Measurements from ENCODE around the gene NOP16. TPM values are rescaled to one million over a fixed set of nuclear protein-coding genes. Genes with fewer than 3 reads are reported as not detected.

The NOP16 gene
- total RNA-seq, 4 donors from 2014 or later = 7.5 to 8.4 (median 8.2) TPM

DNA sequence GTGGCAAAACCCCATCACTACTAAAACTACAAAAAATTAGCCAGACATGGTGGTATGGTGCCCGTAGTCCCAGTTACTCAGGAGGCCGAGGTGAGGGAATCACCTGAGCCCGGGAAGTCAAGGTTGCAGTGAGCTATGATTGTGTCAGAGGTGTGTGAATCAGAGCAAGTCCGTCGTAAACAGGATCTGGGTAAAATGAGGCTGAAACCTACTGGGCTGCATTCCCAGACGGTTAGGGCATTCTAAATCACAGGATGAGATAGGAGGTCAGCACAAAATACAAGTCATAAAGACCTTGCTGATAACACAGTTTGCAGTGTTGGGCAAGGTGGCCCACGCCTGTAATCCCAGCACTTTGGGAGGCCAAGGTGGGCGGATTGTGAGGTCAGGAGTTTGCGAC is 29.9 kb upstream of the NOP16 start:
- Histone ChIP-seq H3K36me3 (no peaks in the 10 kb centered on the region), H3K27ac (peak overlapping the region in 1 of 4 donors; percentile 56)
- TF ChIP-seq, protein P1, sequence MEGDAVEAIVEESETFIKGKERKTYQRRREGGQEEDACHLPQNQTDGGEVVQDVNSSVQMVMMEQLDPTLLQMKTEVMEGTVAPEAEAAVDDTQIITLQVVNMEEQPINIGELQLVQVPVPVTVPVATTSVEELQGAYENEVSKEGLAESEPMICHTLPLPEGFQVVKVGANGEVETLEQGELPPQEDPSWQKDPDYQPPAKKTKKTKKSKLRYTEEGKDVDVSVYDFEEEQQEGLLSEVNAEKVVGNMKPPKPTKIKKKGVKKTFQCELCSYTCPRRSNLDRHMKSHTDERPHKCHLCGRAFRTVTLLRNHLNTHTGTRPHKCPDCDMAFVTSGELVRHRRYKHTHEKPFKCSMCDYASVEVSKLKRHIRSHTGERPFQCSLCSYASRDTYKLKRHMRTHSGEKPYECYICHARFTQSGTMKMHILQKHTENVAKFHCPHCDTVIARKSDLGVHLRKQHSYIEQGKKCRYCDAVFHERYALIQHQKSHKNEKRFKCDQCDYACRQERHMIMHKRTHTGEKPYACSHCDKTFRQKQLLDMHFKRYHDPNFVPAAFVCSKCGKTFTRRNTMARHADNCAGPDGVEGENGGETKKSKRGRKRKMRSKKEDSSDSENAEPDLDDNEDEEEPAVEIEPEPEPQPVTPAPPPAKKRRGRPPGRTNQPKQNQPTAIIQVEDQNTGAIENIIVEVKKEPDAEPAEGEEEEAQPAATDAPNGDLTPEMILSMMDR (IDR thresholded peaks at IDR 0.05) = no peak
- no peak for TF ChIP-seq POLR2A (IDR thresholded peaks at IDR 0.05)

GRCh38 chr5:176416965-176417364 is 28.6 kb upstream of the NOP16 start:
- Histone ChIP-seq H3K4me3 (peak overlapping the region in 3 of 4 donors; percentile 83 to 91 (median 91)), H3K4me1 (peaks cover 2 to 41% (median 10%) of the 10 kb centered on the region in 4 donors), H3K27ac (peak overlapping the region; percentile 84 to 98 (median 92)), H3K36me3 (no peaks in the 10 kb centered on the region), H3K27me3 (no peaks in the 10 kb centered on the region), H3K9me3 (no peaks in the 10 kb centered on the region)
- no peak for TF ChIP-seq POLR2A (IDR thresholded peaks at IDR 0.05)
- TF ChIP-seq, protein P1 (IDR thresholded peaks at IDR 0.05) = no peak
- DNase-seq = no peak

More for the DNA sequence above, 29.9 kb upstream of the NOP16 start:
- Histone ChIP-seq H3K9me3 (no peaks in the 10 kb centered on the region), H3K4me3 (no peak overlapping the region), H3K4me1 (peaks cover 2 to 30% (median 10%) of the 10 kb centered on the region in 4 donors), H3K27me3 (no peaks in the 10 kb centered on the region)
- peak in 1 of 3 donors; percentile 79 for DNase-seq

DNA sequence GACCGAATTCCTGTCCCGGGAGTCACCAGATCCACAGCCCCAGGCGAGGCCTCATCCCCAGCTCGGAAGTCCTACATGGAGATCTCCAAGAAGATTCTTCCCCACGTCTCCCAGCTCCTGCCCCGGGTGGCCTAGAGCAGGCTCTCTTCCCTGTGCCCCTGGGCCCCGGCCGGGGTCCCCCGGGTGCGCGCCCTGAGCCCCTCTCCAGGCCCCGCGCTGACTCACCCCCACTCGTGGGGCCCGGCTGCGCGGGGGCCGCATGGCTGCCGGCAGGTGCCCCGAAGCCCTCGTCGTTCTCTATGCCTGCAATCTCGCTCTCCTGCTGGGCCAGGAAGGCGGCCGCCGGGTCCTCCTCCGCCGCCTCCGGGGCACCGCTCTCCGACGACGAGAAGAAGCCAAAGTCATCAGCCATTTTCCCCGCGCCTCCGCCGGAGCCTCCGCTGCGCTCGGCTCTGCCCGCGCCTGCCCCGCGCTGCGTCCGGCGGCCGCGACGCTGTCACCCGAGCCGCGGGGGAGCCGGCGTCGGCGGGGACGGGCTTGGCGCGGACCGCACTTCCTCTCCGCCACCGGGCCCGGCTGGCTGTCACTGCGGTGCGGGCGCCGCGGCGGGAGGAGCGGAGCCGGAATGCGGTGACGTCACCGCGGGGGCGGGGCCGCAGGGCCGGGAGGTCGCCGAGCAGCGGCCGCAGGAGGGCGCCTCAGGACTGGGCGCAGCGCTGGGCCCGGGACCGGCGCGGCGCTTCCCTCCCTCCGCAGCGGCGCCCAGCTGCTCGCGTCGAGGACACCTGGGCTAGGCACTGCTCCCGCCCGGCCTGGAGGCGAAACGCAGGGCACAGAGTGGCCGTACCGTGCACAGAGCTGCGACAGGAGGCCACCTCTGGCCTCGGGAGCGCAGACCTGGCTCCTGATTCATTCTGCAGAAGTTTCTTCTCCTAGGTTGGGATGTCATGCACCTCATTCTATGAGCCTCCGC is 27.8 kb upstream of the NOP16 start, which contains the start of gene CLTB:
TSS of gene CLTB (minus strand) at position 588 of the 973 bp plus-strand sequence. CDS start at position 412, 176 bp downstream.
- no peaks in the 10 kb centered on the region for H3K9me3 ChIP-seq
- no peaks in the 10 kb centered on the region for H3K27me3 ChIP-seq
- H3K27ac ChIP-seq = peak within 1 kb of the TSS; percentile 84 to 98 (median 92)
- peak; percentile 59 to 96 for TF ChIP-seq POLR2A (IDR thresholded peaks at IDR 0.05)
- TF ChIP-seq, protein P1 (IDR thresholded peaks at IDR 0.05) = peak; percentile 76 to 100 (median 92)
- peaks cover 2 to 47% (median 10%) of the 10 kb centered on the region in 4 donors for H3K4me1 ChIP-seq
- DNase-seq = peak; percentile 88 to 97 (median 96)
- H3K4me3 ChIP-seq = peak within 1 kb of the TSS; percentile 83 to 99 (median 91)
- no peaks in the 10 kb centered on the region for H3K36me3 ChIP-seq

DNA sequence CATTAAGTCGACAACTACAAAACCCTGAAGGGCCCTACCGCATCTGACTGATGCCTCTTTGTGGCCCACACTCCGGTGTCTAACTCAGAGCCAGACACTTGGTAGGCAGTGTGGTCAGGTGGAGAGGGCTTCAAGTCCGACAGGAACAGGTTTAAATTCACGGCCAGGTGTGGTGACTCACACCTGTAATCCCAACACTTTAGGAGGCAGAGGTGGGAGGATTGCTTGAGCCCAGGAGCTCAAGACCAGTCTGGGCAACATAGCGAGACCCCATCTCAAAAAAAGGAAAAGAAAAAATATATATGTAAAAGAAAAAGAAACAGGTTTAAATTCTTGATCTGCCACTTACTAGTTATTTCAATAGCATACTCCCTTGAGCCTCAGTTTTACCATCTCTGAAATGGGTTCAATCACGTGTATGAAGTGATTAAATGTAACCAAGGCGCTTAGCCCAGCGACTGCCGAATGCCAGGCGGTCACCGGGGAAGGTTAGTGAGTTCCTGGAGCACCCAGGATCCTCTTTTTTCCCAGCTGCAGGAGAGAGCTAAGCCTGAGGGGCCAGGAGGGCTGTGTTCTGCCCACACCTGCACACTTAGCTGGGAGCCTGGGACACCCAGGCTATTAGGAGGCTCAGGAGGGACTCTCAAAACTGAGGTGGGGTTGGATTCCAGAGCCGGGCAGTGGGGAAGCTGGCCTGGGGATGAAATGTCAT is 27.0 kb upstream of the NOP16 start:
- Histone ChIP-seq H3K4me3 (peak overlapping the region; percentile 83 to 99 (median 91)), H3K9me3 (no peaks in the 10 kb centered on the region), H3K27me3 (no peaks in the 10 kb centered on the region), H3K4me1 (peaks cover 2 to 50% (median 10%) of the 10 kb centered on the region in 4 donors), H3K27ac (peak overlapping the region; percentile 84 to 98 (median 92)), H3K36me3 (peaks cover 0 to under 1% (median 0%) of the 10 kb centered on the region in 3 donors)
- no peak for DNase-seq
- TF ChIP-seq POLR2A (IDR thresholded peaks at IDR 0.05) = no peak
- TF ChIP-seq, protein P1 (IDR thresholded peaks at IDR 0.05) = no peak

GRCh38 chr5:176414704-176415103 is 26.3 kb upstream of the NOP16 start:
- peaks cover 2 to 50% (median 10%) of the 10 kb centered on the region in 4 donors for H3K4me1 ChIP-seq
- H3K27ac ChIP-seq = peak overlapping the region in 2 of 4 donors; percentile 28 to 95
- no peaks in the 10 kb centered on the region for H3K9me3 ChIP-seq
- TF ChIP-seq POLR2A (IDR thresholded peaks at IDR 0.05) = no peak
- peaks cover 0 to 7% (median 0%) of the 10 kb centered on the region in 3 donors for H3K36me3 ChIP-seq
- H3K27me3 ChIP-seq = no peaks in the 10 kb centered on the region
- H3K4me3 ChIP-seq = peak overlapping the region in 2 of 4 donors; percentile 91 to 99
- DNase-seq = no peak

Data from Peyer's patch (tissue), 4 donors.